ENCODE measurements around the gene HEXIM2. TPM values are rescaled to one million over a fixed set of nuclear protein-coding genes. Genes with fewer than 3 reads are reported as not detected.
A peak's percentile ranks its signal among the peaks of the same experiment; 100 is the strongest.

The HEXIM2 gene
- total RNA-seq, 2 experiments from 2014 or later = 4.1 to 4.2 TPM

DNA sequence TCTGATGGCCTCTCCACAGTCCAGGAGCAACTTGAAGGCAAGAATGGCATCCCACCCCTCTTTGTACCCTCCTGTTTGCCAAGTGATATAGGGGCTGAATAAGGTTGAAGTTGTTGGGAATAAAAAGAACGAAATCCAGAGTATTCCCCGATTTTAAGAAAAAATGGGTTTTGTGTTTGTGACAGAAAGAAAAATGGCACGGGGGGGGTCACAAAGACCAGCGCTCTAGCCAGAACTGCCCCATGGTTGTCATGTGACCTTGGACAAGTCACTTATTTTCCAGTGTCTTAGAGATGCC, 15.1 kb upstream of the HEXIM2 start:
- intact Hi-C loops (cut with micrococcal nuclease) = loop anchor here (2.0 to 5.0 kb wide), 2 partner anchors 14 to 171 kb away; partner anchors contain the start of genes HEXIM2 and MAP3K14
- TF ChIP-seq, protein P1, sequence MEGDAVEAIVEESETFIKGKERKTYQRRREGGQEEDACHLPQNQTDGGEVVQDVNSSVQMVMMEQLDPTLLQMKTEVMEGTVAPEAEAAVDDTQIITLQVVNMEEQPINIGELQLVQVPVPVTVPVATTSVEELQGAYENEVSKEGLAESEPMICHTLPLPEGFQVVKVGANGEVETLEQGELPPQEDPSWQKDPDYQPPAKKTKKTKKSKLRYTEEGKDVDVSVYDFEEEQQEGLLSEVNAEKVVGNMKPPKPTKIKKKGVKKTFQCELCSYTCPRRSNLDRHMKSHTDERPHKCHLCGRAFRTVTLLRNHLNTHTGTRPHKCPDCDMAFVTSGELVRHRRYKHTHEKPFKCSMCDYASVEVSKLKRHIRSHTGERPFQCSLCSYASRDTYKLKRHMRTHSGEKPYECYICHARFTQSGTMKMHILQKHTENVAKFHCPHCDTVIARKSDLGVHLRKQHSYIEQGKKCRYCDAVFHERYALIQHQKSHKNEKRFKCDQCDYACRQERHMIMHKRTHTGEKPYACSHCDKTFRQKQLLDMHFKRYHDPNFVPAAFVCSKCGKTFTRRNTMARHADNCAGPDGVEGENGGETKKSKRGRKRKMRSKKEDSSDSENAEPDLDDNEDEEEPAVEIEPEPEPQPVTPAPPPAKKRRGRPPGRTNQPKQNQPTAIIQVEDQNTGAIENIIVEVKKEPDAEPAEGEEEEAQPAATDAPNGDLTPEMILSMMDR (IDR thresholded peaks at IDR 0.05) = no peak
- H3K9me3 Mint-ChIP-seq = no peaks in the 10 kb centered on the region
- peak overlapping the region; percentile 100 for H3K27ac Mint-ChIP-seq
- ChIA-PET CTCF (interaction anchor here (14.4 kb wide), 1 partner anchor 10 kb away, joined by 352 read pairs; the partner anchor contains the start of gene ACBD4), POLR2A (interaction anchor here (8.5 kb wide), 1 partner anchor 10 kb away, joined by 64 read pairs; the partner anchor contains the start of gene ACBD4)
- peak overlapping the region; percentile 98 for H3K4me3 Mint-ChIP-seq
- H3K27me3 Mint-ChIP-seq = no peaks in the 10 kb centered on the region
- ATAC-seq (no peak), DNase-seq (no peak)
- H3K36me3 Mint-ChIP-seq (ENCODE audit: low read depth) = peaks cover 18% of the 10 kb centered on the region
- peaks cover 37% of the 10 kb centered on the region for H3K4me1 Mint-ChIP-seq (ENCODE audit: low read depth)

DNA sequence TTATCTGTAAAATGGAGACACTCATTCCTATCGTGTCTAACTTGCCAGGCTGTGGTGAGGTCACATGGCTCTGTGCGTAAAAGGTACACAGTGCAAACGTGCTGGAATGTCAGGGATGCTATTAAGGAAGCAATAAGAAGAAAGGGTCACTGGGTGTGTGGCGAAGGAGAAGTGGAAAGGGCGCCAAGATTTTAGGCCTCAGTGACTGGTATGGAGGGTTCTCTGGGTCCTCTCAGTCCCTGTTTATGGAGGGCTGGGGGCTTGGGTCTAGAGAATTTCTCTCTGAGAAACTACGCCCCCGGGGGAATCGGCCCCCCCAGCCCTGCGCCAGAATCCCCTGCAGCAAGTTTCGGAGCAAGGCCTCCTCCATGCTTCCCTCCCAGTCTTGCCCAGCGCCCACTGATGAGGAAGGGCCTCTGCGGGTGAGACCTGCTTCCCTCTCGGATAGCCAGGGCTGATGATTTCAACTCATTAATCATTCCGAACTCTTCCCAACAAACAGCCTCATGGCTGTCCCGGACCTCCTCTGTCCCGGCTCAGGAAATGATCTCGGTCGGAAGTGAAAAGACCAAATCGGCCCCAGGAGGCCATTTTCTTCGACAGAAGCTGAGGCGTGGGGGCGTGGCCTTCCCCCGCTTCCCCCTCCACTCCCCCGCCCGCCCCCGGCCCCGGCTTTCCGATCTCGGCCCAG, 14.6 kb upstream of the HEXIM2 start:
- Mint-ChIP-seq H3K9me3 (no peaks in the 10 kb centered on the region), H3K4me3 (peak overlapping the region; percentile 98), H3K36me3 (ENCODE audit: low read depth) (peaks cover 18% of the 10 kb centered on the region), H3K27me3 (no peaks in the 10 kb centered on the region), H3K4me1 (ENCODE audit: low read depth) (peaks cover 42% of the 10 kb centered on the region), H3K27ac (peak overlapping the region; percentile 100)
- CTCF ChIA-PET = interaction anchor here (6.4 to 14.4 kb wide), 4 partner anchors 11 to 74 kb away, joined by 58 to 352 read pairs (median 176); partner anchors contain the start of genes ACBD4, FMNL1 and HEXIM2
- ATAC-seq (peak; percentile 1), DNase-seq (no peak)
- TF ChIP-seq, protein P1 (IDR thresholded peaks at IDR 0.05) = no peak
- POLR2A ChIA-PET = interaction anchor here (0.6 to 8.5 kb wide), 11 partner anchors 7 to 461 kb away, joined by 3 to 200 read pairs (median 25); partner anchors contain the start of genes ACBD4, HEXIM2 and MAP3K14
- intact Hi-C loops (cut with micrococcal nuclease) = loop anchor here (2.0 to 5.0 kb wide), 2 partner anchors 14 to 170 kb away; partner anchors contain the start of genes HEXIM2 and MAP3K14

DNA sequence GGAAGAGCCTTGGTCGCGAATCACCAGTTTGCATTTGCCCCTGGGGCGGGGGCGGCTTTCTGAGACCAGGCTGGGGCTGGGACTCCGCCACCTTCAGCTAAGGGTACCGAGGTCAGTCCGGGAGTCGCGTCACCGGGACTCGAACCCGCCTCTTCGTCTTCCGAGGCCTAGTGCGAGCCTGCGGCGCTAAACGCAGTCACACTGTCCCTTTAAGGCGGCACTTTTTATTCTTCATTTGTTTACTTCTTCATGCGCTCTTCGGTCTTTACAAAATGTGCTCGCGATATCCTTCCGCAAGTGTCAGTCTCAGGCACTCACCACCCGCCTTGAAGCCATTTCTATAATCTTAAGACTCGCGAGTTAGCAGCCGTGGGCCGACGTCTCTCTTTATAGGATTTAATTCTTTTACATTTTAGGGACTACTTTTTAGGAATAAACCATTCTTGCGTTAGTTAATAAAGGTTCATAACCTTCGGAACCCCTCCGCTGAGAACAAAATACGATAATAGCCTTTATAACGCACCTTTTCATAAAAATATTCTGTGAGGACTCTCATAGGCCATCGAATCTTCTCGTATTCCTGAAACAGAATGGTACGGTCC, 14.0 kb upstream of the HEXIM2 start:
- H3K4me3 Mint-ChIP-seq = peak overlapping the region; percentile 98
- H3K27ac Mint-ChIP-seq = peak overlapping the region; percentile 100
- peaks cover 18% of the 10 kb centered on the region for H3K36me3 Mint-ChIP-seq (ENCODE audit: low read depth)
- H3K27me3 Mint-ChIP-seq = no peaks in the 10 kb centered on the region
- DNase-seq (peak; percentile 88), ATAC-seq (peak; percentile 35)
- POLR2A ChIA-PET = interaction anchor here (0.6 to 8.5 kb wide), 26 partner anchors 8 to 678 kb away, joined by 3 to 200 read pairs (median 9); partner anchors contain the start of genes ACBD4, DCAKD, FMNL1 and HEXIM2
- TF ChIP-seq, protein P1 (IDR thresholded peaks at IDR 0.05) = no peak
- CTCF ChIA-PET = interaction anchor here (1.0 to 14.4 kb wide), 11 partner anchors 12 to 88 kb away, joined by 3 to 352 read pairs (median 20); partner anchors contain the start of genes ACBD4, FMNL1, HEXIM2 and PLCD3
- no peaks in the 10 kb centered on the region for H3K9me3 Mint-ChIP-seq
- H3K4me1 Mint-ChIP-seq (ENCODE audit: low read depth) = peaks cover 43% of the 10 kb centered on the region
- intact Hi-C loops (cut with micrococcal nuclease) = loop anchor here (2.0 to 5.0 kb wide), 3 partner anchors 13 to 170 kb away; partner anchors contain the start of genes ACBD4, HEXIM2 and MAP3K14

DNA sequence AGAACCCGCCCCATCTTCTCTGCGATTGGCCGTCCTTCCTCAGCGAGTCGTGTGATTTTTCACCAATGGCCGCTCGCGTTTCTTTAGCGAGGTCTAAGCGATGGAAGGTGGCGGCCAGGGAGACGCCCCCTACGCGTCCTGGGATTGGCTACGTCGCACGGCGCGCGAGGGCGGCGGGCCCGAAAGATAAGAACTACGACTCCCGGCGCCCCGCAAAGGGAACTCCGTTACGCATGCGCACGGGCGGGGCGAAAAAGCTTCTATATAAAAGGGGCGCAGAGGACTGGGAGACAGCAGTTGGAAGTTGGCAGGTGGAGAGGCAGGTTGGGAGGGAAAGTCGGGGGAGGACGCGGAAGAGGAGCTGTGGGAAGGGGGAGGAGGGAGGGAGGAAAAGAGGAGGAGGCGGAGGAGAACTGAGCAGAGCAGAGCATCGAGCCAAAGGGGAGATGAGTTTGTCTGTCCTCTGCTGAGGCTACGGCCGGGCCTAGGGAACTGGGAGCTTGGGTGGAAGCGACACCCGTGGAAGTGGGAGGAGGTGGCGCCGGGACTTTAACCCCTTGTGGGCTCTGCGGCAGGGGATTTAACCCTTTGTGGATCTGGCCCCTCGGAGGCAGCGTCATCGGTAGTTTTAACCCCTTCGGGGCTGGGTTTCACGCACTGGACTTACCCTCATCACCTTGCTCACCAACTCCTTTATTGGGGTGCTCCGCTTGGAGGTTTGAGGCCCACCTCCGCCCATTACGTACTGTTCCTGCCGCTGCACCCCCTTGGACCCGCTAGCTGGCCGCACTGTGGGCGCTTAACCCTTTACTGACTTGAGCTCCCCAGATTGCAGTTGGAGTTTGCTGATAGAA, 13.3 kb upstream of the HEXIM2 start, which contains the start of gene HEXIM1:
Gene HEXIM1 (plus strand): TSS at position 293 of the 854 bp plus-strand sequence. CDS start 716 bp downstream, outside the sequence.
- Mint-ChIP-seq H3K4me3 (peak within 1 kb of the TSS; percentile 98), H3K36me3 (ENCODE audit: low read depth) (peaks cover 18% of the 10 kb centered on the region), H3K27ac (peak within 1 kb of the TSS; percentile 100), H3K4me1 (ENCODE audit: low read depth) (peaks cover 40% of the 10 kb centered on the region), H3K9me3 (no peaks in the 10 kb centered on the region), H3K27me3 (no peaks in the 10 kb centered on the region)
- ChIA-PET POLR2A (interaction anchor here (0.6 to 8.5 kb wide), 32 partner anchors 9 to 679 kb away, joined by 3 to 200 read pairs (median 6); partner anchors contain the start of genes ACBD4, DCAKD, FMNL1 and HEXIM2), CTCF (interaction anchor here (0.7 to 14.4 kb wide), 23 partner anchors 12 to 280 kb away, joined by 3 to 352 read pairs (median 6); partner anchors contain the start of genes ACBD4, FMNL1, HEXIM2 and MAP3K14)
- TF ChIP-seq, protein P1 (IDR thresholded peaks at IDR 0.05) = no peak
- DNase-seq (peak; percentile 99), ATAC-seq (peak; percentile 82)
- intact Hi-C loops (cut with micrococcal nuclease) = loop anchor here (2.0 to 5.0 kb wide), 2 partner anchors 14 to 169 kb away; partner anchors contain the start of genes ACBD4 and MAP3K14

Data from activated CD8-positive, alpha-beta T cell treated with anti-CD3 and anti-CD28 coated beads for 36 hours (primary cell).